ENCODE results near the gene ATP8A1.

Gene ATP8A1

DNA sequence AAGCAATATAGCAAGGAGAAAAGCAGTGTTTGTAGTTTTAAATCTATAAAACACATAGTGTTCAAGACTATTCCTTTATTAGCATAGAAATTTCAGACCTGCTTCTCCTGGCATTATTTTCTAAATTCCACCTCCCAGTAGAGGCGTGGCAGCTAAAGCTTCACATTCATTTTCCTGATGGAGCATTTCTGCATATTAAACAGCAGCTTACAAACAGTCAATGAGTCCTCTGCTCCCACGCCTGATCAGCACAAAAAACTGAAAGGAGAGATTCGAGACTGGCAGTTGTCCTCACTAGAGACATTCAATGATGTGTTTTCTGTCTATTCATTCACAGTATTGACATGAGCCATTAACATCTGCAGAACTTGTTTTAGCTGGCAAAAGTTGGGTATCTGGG, 198.2 kb downstream of the ATP8A1 start:
- Mint-ChIP-seq H3K27ac (no peak overlapping the region), H3K4me1 (no peaks in the 10 kb centered on the region), H3K27me3 (no peaks in the 10 kb centered on the region), H3K4me3 (no peak overlapping the region), H3K9me3 (peaks cover 3% of the 10 kb centered on the region), H3K36me3 (peaks cover 39% of the 10 kb centered on the region)
- ATAC-seq (ENCODE audit: low read depth) (no peak), DNase-seq (ENCODE audit: low spot score in 2 of 2) (no peak)

- no peak for ATAC-seq (ENCODE audit: low read depth)
- no peak for DNase-seq (ENCODE audit: low spot score in 2 of 2)
- H3K27ac Mint-ChIP-seq, result no peak overlapping the region
- H3K4me3 Mint-ChIP-seq, result no peak overlapping the region
- no peaks in the 10 kb centered on the region for H3K27me3 Mint-ChIP-seq
- H3K36me3 Mint-ChIP-seq, result peaks cover 34% of the 10 kb centered on the region
- no peaks in the 10 kb centered on the region for H3K9me3 Mint-ChIP-seq
- H3K4me1 Mint-ChIP-seq, result no peaks in the 10 kb centered on the region
Measured at GRCh38 chr4:42454755-42455420, 202.0 kb downstream of the ATP8A1 start.

GRCh38 chr4:42453612-42454011, 203.3 kb downstream of the ATP8A1 start:
- no peak overlapping the region for H3K27ac Mint-ChIP-seq
- H3K4me3 Mint-ChIP-seq, result no peak overlapping the region
- no peaks in the 10 kb centered on the region for H3K4me1 Mint-ChIP-seq
- no peaks in the 10 kb centered on the region for H3K9me3 Mint-ChIP-seq
- H3K36me3 Mint-ChIP-seq, result peaks cover 38% of the 10 kb centered on the region
- DNase-seq (ENCODE audit: low spot score in 2 of 2) (no peak), ATAC-seq (ENCODE audit: low read depth) (no peak)
- H3K27me3 Mint-ChIP-seq, result no peaks in the 10 kb centered on the region

GRCh38 chr4:42452823-42453222, 204.1 kb downstream of the ATP8A1 start:
- H3K36me3 Mint-ChIP-seq, result peaks cover 38% of the 10 kb centered on the region
- no peak overlapping the region for H3K4me3 Mint-ChIP-seq
- H3K4me1 Mint-ChIP-seq, result no peaks in the 10 kb centered on the region
- DNase-seq (ENCODE audit: low spot score in 2 of 2) (no peak), ATAC-seq (ENCODE audit: low read depth) (no peak)
- no peaks in the 10 kb centered on the region for H3K27me3 Mint-ChIP-seq
- no peak overlapping the region for H3K27ac Mint-ChIP-seq
- no peaks in the 10 kb centered on the region for H3K9me3 Mint-ChIP-seq

- Mint-ChIP-seq H3K4me1 (no peaks in the 10 kb centered on the region), H3K36me3 (peaks cover 31% of the 10 kb centered on the region), H3K27ac (no peak overlapping the region), H3K4me3 (no peak overlapping the region), H3K9me3 (no peaks in the 10 kb centered on the region), H3K27me3 (no peaks in the 10 kb centered on the region)
- DNase-seq (ENCODE audit: low spot score in 2 of 2) (no peak), ATAC-seq (ENCODE audit: low read depth) (no peak)
Measured at GRCh38 chr4:42446823-42447222, 210.1 kb downstream of the ATP8A1 start.

GRCh38 chr4:42445038-42445437, 211.9 kb downstream of the ATP8A1 start:
- Mint-ChIP-seq H3K27ac (no peak overlapping the region), H3K27me3 (no peaks in the 10 kb centered on the region), H3K4me1 (no peaks in the 10 kb centered on the region), H3K4me3 (no peak overlapping the region), H3K9me3 (no peaks in the 10 kb centered on the region), H3K36me3 (peaks cover 19% of the 10 kb centered on the region)
- ATAC-seq (ENCODE audit: low read depth) (no peak), DNase-seq (ENCODE audit: low spot score in 2 of 2) (no peak)

DNA sequence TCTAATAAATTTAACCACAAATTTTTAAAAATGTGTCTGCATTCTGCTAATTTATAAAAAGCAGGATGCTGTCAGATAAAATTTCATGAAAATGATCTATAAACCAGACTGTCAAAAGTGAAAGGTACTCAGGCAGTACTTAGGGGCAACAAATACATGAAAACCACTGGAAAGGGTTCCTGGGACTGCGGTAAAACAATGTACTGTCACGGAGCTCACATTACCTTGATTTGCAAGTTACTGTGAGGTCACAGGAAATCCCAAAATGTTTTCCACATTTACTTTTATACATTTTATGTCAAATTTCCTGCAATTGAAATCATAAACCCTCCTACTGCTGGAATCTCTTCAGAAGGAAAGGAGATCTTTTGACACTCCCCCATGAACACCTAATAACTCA, 214.3 kb downstream of the ATP8A1 start:
- peaks cover 30% of the 10 kb centered on the region for H3K36me3 Mint-ChIP-seq
- no peaks in the 10 kb centered on the region for H3K9me3 Mint-ChIP-seq
- H3K27me3 Mint-ChIP-seq, result no peaks in the 10 kb centered on the region
- DNase-seq (ENCODE audit: low spot score in 2 of 2) (no peak), ATAC-seq (ENCODE audit: low read depth) (no peak)
- H3K4me1 Mint-ChIP-seq, result no peaks in the 10 kb centered on the region
- H3K4me3 Mint-ChIP-seq, result no peak overlapping the region
- H3K27ac Mint-ChIP-seq, result no peak overlapping the region

- Mint-ChIP-seq H3K27me3 (no peaks in the 10 kb centered on the region), H3K4me3 (no peak overlapping the region), H3K9me3 (no peaks in the 10 kb centered on the region), H3K4me1 (no peaks in the 10 kb centered on the region), H3K36me3 (peaks cover 43% of the 10 kb centered on the region), H3K27ac (no peak overlapping the region)
- no peak for DNase-seq (ENCODE audit: low spot score in 2 of 2)
- ATAC-seq (ENCODE audit: low read depth), result no peak
Measured at GRCh38 chr4:42440083-42440482, 216.8 kb downstream of the ATP8A1 start.

DNA sequence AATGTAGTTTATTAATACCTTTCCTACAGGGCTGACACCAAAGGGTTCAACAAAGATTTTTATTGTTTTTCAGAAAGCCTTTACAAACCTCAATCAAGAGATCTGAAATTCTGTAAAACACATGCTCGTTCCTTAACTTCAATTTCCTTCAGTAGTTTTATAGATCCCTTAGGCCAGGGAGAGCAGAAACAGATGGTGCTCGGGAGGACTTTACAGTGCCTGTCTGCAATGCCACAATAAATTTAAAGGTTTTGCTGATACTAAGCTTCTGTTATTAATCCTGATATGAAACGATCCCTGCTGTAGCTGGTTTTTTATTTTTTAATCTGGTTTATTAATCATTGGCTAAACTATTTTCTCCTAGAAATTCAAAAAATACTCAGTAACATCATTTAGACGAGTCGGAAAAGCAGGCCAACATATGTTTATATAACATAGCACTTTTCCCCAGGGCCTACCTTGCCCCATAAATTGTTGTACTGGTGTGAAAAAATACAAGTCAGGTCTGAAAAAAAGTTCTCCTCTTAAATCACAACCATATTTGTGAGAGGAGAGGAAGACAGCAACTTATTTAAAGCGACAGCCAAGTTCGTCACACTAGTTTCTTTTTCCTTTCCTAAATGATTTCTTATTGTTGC, 219.9 kb downstream of the ATP8A1 start:
- no peak overlapping the region for H3K27ac Mint-ChIP-seq
- no peak overlapping the region for H3K4me3 Mint-ChIP-seq
- no peaks in the 10 kb centered on the region for H3K9me3 Mint-ChIP-seq
- DNase-seq (ENCODE audit: low spot score in 2 of 2) (no peak), ATAC-seq (ENCODE audit: low read depth) (no peak)
- peaks cover 46% of the 10 kb centered on the region for H3K36me3 Mint-ChIP-seq
- H3K27me3 Mint-ChIP-seq, result no peaks in the 10 kb centered on the region
- peaks cover 2% of the 10 kb centered on the region for H3K4me1 Mint-ChIP-seq

DNA sequence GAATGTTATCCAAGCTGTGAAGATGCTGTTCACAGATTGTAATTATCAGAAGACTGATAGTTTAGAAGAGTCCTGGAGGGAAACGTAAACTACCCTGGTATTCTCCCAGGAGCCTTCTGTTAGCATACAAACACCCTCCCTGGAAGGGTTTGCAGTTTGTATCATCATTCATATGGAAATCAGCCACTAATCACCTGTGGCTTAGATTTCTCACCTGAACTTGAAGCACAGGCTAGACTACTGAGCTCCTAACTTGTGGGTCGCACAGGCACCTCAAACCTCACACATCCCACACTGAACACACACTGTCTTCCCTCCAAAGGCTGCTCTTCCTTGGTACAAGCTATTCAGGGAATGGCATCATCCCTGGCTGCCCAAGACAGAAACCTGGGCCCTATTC, 228.9 kb downstream of the ATP8A1 start:
- H3K27me3 Mint-ChIP-seq, result no peaks in the 10 kb centered on the region
- H3K4me3 Mint-ChIP-seq, result no peak overlapping the region
- DNase-seq (ENCODE audit: low spot score in 2 of 2) (no peak), ATAC-seq (ENCODE audit: low read depth) (no peak)
- H3K36me3 Mint-ChIP-seq, result peaks cover 28% of the 10 kb centered on the region
- H3K27ac Mint-ChIP-seq, result no peak overlapping the region
- H3K4me1 Mint-ChIP-seq, result no peaks in the 10 kb centered on the region
- H3K9me3 Mint-ChIP-seq, result no peaks in the 10 kb centered on the region

DNA sequence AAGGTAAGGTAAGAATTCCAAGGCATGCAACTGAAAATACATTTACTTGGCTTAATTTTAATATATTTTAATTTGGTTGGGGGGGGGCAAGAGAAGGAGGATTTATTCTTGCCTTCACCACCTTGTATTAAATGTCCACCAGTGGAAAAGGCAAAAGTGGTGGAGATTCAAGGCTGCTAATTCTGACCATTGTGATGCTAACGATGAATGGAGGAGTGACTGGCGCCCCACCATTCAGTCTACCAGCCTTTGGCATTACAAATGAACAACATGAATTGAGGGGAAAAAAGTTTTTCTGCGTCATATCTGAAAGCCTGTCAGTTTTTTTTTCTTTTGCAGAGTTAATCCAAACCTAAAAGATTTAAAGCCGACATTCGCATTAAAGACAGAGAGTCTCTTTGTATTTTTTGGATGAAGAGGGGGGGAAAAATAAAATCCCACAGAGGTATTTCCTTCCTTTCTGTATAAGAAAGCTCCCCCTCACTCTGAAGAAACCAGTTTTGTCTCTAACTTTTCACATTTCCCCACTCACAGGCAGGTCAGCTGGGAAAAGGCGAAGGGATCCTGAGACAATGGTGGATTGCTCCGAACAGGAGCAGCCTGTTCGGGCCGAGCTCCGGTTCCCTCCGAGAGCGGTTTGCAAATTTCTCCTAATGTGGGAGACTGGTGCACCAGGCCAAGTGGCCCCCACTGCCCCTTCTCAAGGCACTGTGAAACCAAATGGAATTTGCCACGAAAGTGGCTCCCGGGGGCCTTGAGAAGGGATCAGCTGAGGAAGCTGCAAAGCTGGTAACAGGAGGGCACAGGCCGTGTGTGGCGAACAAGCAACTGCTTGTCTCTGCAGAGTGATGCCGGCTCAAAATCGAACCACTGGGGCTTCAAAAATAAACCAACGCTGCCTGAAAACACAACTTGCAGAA, 231.5 kb downstream of the ATP8A1 start:
- peaks cover 35% of the 10 kb centered on the region for H3K36me3 Mint-ChIP-seq
- no peaks in the 10 kb centered on the region for H3K4me1 Mint-ChIP-seq
- no peak for DNase-seq (ENCODE audit: low spot score in 2 of 2)
- no peaks in the 10 kb centered on the region for H3K27me3 Mint-ChIP-seq
- H3K4me3 Mint-ChIP-seq, result no peak overlapping the region
- no peak overlapping the region for H3K27ac Mint-ChIP-seq
- ATAC-seq (ENCODE audit: low read depth), result no peak
- no peaks in the 10 kb centered on the region for H3K9me3 Mint-ChIP-seq

DNA sequence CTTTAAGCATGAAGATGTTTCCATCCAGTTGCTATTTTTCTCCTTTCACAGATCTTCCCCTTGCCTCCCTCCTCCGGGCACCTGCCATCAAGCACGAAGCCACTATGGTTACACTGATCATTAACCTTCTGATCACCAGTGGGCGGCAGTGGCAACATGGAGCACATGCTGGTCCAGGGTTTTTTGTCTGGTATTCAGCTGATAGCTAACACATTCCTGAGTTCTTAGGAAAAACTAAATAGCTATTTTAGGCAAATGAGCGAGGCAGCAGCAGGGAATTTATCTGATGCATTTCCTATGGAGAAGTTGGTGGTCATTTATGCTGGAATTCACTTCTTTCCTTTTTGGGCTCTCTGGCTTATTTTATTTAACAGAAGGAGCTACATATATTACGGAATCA, 236.8 kb downstream of the ATP8A1 start:
- Mint-ChIP-seq H3K4me3 (no peak overlapping the region), H3K27me3 (no peaks in the 10 kb centered on the region), H3K27ac (no peak overlapping the region), H3K9me3 (no peaks in the 10 kb centered on the region), H3K36me3 (peaks cover 35% of the 10 kb centered on the region), H3K4me1 (no peaks in the 10 kb centered on the region)
- DNase-seq (ENCODE audit: low spot score in 2 of 2) (no peak), ATAC-seq (ENCODE audit: low read depth) (no peak)

DNA sequence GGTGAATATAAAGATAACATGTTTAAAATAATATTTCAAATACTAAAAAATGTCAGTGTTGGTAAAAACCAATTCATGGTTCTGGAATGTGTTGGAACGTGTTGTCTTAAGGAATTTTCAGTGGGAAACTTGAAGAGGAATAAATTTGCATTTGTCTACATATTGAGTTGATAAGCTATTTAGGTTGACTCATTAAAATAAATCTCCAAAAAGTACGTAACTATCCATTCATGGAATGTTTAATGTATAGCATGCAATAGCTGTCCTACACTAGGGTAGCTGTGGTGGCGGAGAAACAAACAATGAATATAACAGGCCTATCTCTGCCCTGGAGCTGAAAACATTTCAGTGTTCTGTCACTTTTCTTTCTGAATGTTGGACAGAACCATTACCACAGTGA, 239.4 kb downstream of the ATP8A1 start:
- no peaks in the 10 kb centered on the region for H3K9me3 Mint-ChIP-seq
- DNase-seq (ENCODE audit: low spot score in 2 of 2), result no peak
- no peaks in the 10 kb centered on the region for H3K4me1 Mint-ChIP-seq
- H3K36me3 Mint-ChIP-seq, result peaks cover 38% of the 10 kb centered on the region
- no peak for ATAC-seq (ENCODE audit: low read depth)
- H3K27me3 Mint-ChIP-seq, result no peaks in the 10 kb centered on the region
- no peak overlapping the region for H3K27ac Mint-ChIP-seq
- H3K4me3 Mint-ChIP-seq, result no peak overlapping the region

DNA sequence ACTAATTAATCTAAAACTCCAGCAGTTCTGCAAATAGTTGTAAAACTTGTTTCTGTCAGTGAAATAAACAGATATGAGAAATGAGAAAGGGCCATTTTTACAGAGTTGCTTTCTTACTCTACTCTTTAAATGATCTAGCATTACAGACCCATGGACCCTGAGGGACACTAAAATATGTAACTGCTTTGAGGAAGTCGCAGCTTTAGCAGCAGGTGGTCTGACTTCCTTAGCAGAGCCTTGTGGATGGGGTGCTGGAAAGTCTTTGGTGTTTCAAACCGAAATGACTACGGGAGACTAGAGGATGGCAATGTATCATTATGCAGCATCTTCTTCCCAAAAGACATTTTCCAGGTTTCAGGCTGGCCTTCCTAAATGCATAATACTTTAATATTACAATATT, 240.9 kb downstream of the ATP8A1 start:
- H3K27ac Mint-ChIP-seq, result no peak overlapping the region
- no peaks in the 10 kb centered on the region for H3K27me3 Mint-ChIP-seq
- H3K9me3 Mint-ChIP-seq, result no peaks in the 10 kb centered on the region

More for the DNA sequence above, 240.9 kb downstream of the ATP8A1 start:
- no peak overlapping the region for H3K4me3 Mint-ChIP-seq
- H3K36me3 Mint-ChIP-seq, result peaks cover 36% of the 10 kb centered on the region
- no peak for DNase-seq (ENCODE audit: low spot score in 2 of 2)
- no peaks in the 10 kb centered on the region for H3K4me1 Mint-ChIP-seq
- no peak for ATAC-seq (ENCODE audit: low read depth)
